GM12878 (cell line): ENCODE measurements around the gene FBXO38. TPM values are rescaled to one million over a fixed set of nuclear protein-coding genes. Genes with fewer than 3 reads are reported as not detected.

Experiments used
- CREM ChIP-seq: IDR thresholded peaks from 2 replicates; pipeline ENCODE4 v1.6.1; 2014; ENCODE audit warnings: antibody characterized with exemption, low read depth
- ESRRA ChIP-seq: IDR thresholded peaks from 2 replicates; pipeline ENCODE4 v1.6.1; 2012; ENCODE audit warnings: mild to moderate bottlenecking, low read length, improper control_type of control experiment
- GABPA ChIP-seq: IDR thresholded peaks from 2 replicates; pipeline ENCODE4 v1.6.1; 2014; ENCODE audit warnings: antibody characterized with exemption, low read depth, mild to moderate bottlenecking, inconsistent platforms
- HCFC1 ChIP-seq: fragments of 150-350 bp; IDR thresholded peaks from 2 replicates; pipeline ENCODE4 v1.6.1; 2014; ENCODE audit warnings: low read length
- HSF1 ChIP-seq: fragments of 150-350 bp; IDR thresholded peaks from 2 replicates; pipeline ENCODE4 v1.6.1; 2014; ENCODE audit warnings: mild to moderate bottlenecking, low read depth, low read length
- KLF5 ChIP-seq: fragments of 450-650 bp; IDR thresholded peaks from 2 replicates; pipeline ENCODE4 v1.6.1; 2014; ENCODE audit warnings: mild to moderate bottlenecking; ENCODE audit not compliant: partially characterized antibody
- NFYB ChIP-seq: IDR thresholded peaks from 2 replicates; pipeline ENCODE4 v1.6.1; 2011; ENCODE audit warnings: low read depth, mild to moderate bottlenecking, low read length, improper control_type of control experiment, moderate library complexity; ENCODE audit not compliant: insufficient read depth
- PAX5 ChIP-seq: IDR thresholded peaks from 2 replicates; pipeline ENCODE4 v1.6.1; 2011; ENCODE audit warnings: low read depth, low read length, borderline replicate concordance
- POLR2A ChIP-seq: IDR thresholded peaks from 2 replicates; pipeline ENCODE4 v1.6.1; 2011; ENCODE audit warnings: low read depth, mild to moderate bottlenecking, low read length
- PRDM15 ChIP-seq: fragments of 450-650 bp; formaldehyde crosslinking; IDR thresholded peaks from 2 replicates; pipeline ENCODE4 v1.4.0; 2020; ENCODE audit warnings: mild to moderate bottlenecking, moderate library complexity
- RCOR1 ChIP-seq: conservative IDR thresholded peaks from 2 replicates; pipeline ENCODE4 v1.6.1; 2012; ENCODE audit warnings: low read depth, low read length, improper control_type of control experiment
- SREBF2 ChIP-seq: IDR thresholded peaks from 2 replicates; pipeline ENCODE4 v1.6.1; 2012; ENCODE audit warnings: mild to moderate bottlenecking, low read length
- ZNF207 ChIP-seq: fragments of 450-650 bp; IDR thresholded peaks from 2 replicates; pipeline ENCODE4 v1.6.1; 2014; ENCODE audit warnings: antibody characterized with exemption, mild to moderate bottlenecking, borderline replicate concordance
- ZNF274 ChIP-seq: IDR thresholded peaks from one replicate; pipeline ENCODE4 v1.8.0; 2011; ENCODE audit not compliant: insufficient read length, insufficient read depth
- ZNF687 ChIP-seq: fragments of 450-650 bp; IDR thresholded peaks from 2 replicates; pipeline ENCODE4 v1.6.1; 2017; ENCODE audit warnings: mild to moderate bottlenecking, moderate library complexity
- ZZZ3 ChIP-seq: IDR thresholded peaks from 2 replicates; pipeline ENCODE4 v1.6.1; 2011; ENCODE audit warnings: low read depth; ENCODE audit not compliant: control insufficient read depth, insufficient read length
- polyA plus RNA-seq, 11 experiments: library from polyadenylated mRNA; depleted of rRNA in 4 of 11; unstranded in 6 of 11; stranded (reverse) in 5 of 11; fragments of >200 nt; fragmentation: Nextera tagmentation in 4 of 11; fragmentation: Illumina TruSeq in 1 of 11; extraction: Ambion mirVana in 4 of 11; extraction: Trizol in 1 of 11; gene quantifications; 1 replicate in 1 of 11; 2 replicates in 10 of 11; pipeline versions ENCODE4 v1.2.1 to v1.2.3, GENCODE V29; 2011 to 2016; ENCODE audit warnings: inconsistent platforms in 2 of 11, missing spikeins in 2 of 11, low read depth in 1 of 11
- total RNA-seq, 4 experiments: library from RNA; depleted of rRNA in 3 of 4; stranded (reverse); fragments of >200 nt in 3 of 4; fragmentation: Illumina TruSeq in 1 of 4; extraction: Trizol in 1 of 4; gene quantifications; 2 replicates each; pipeline versions ENCODE4 v1.2.1 to v1.2.3, GENCODE V29; 2013 to 2021

The FBXO38 gene
- total and polyA plus RNA-seq, 10 of the 15 experiments (the other 5 are each of a cell fraction or from before 2014, with no cell fraction given), result 9.1 to 44.6 (median 28.3) TPM

- TF ChIP-seq ZNF207, result peak; percentile 48; the same call in 1 of the 2 replicates
- peak; percentile 96 for TF ChIP-seq GABPA
- TF ChIP-seq HSF1, result no peak
- TF ChIP-seq KLF5, result peak; percentile 21
- peak; percentile 74 for TF ChIP-seq ZNF687
- TF ChIP-seq ZZZ3, result no peak
- peak; percentile 96 for TF ChIP-seq HCFC1
- peak; percentile 86 for TF ChIP-seq CREM
- TF ChIP-seq PRDM15 (CRISPR knock-in tag), result no peak
- no peak; the same call in 1 of the 2 replicates for TF ChIP-seq SREBF2
- TF ChIP-seq PAX5, result no peak
- TF ChIP-seq RCOR1, result peak; percentile 94
- TF ChIP-seq POLR2A, result peak; percentile 94
- TF ChIP-seq NFYB, result no peak
- TF ChIP-seq ESRRA, result no peak; the same call in 1 of the 2 replicates
- no peak for TF ChIP-seq ZNF274
These were observed at the start of gene FBXO38 (continued) for GRCh38 chr5:148383564-148384379.
